A549 (cell line): ENCODE results near the gene WRAP53. TPM values are rescaled to one million over a fixed set of nuclear protein-coding genes. Genes with fewer than 3 reads are reported as not detected.

ENCODE experiments used
- ATAC-seq, 2 experiments: fragments of 200-7000 bp in 1 of 2; fragments of >200 bp in 1 of 2; cut with Nextera tagmentation in 1 of 2; cut with Tn5 transposase in 1 of 2; 3 replicates each; pipeline versions ENCODE4 v1.8.0 to v1.9.1; 2018 to 2020; ENCODE audit warnings: mild to moderate bottlenecking in 1 of 2, moderate library complexity in 1 of 2
- CTCF ChIA-PET: fragments of 300-600 bp; sonication (Branson Sonifier 250); formaldehyde crosslinking; extraction: SDS; loops from one replicate; lab custom pipeline; 2021; ENCODE audit warnings: antibody characterized with exemption, inconsistent platforms; lab: Yijun Ruan, JAX
- POLR2A ChIA-PET: fragments of 350-600 bp; formaldehyde crosslinking; extraction: SDS; loops from one replicate; lab custom pipeline; 2021; ENCODE audit warnings: antibody characterized with exemption, inconsistent platforms; lab: Yijun Ruan, JAX
- DNase-seq, 2 experiments: peaks; one replicate each; pipeline versions ENCODE4 v3.0.0 to v3.0.0-alpha.2; 2011 to 2016; ENCODE audit warnings: low read depth in 1 of 2, low spot score in 1 of 2
- FAIRE-seq: peaks from 2 replicates; lab custom pipeline; 2011; peaks lifted over from hg19 to GRCh38; lab: Jason Lieb, UNC
- H3K27ac ChIP-seq, 2 experiments: fragments of >200 bp; sonication (Bioruptor Twin); formaldehyde crosslinking; 3 replicates each; pipeline ENCODE4 v1.5.1; 2016 to 2017
- H3K4me1 ChIP-seq: fragments of >200 bp; sonication (Bioruptor Twin); formaldehyde crosslinking; 3 replicates; pipeline ENCODE4 v1.6.1; 2016
- H3K4me2 ChIP-seq: fragments of >200 bp; sonication (Bioruptor Twin); formaldehyde crosslinking; 3 replicates; pipeline ENCODE4 v1.6.1; 2016
- H3K4me3 ChIP-seq: fragments of >200 bp; sonication (Bioruptor Twin); formaldehyde crosslinking; 3 replicates; pipeline ENCODE4 v1.5.1; 2016
- H3K9me3 ChIP-seq: fragments of >200 bp; sonication (Bioruptor Twin); formaldehyde crosslinking; 3 replicates; pipeline ENCODE4 v1.6.1; 2016
- CBX2 ChIP-seq: fragments of 200-600 bp; sonication (generic); IDR thresholded peaks from 2 replicates; pipeline ENCODE4 v1.6.1; 2016; ENCODE audit warnings: low read depth, mild to moderate bottlenecking, borderline replicate concordance
- CBX8 ChIP-seq: fragments of 200-600 bp; sonication (generic); IDR thresholded peaks from 2 replicates; pipeline ENCODE4 v1.6.1; 2016
- CHD2 ChIP-seq: fragments of 150-350 bp; IDR thresholded peaks from 2 replicates; pipeline ENCODE4 v1.6.1; 2014; ENCODE audit warnings: low read length; ENCODE audit not compliant: partially characterized antibody
- EHF ChIP-seq: fragments of 250-450 bp; sonication (Bioruptor Pico); IDR thresholded peaks from 2 replicates; pipeline ENCODE4 v1.5.0; 2020; ENCODE audit warnings: mild to moderate bottlenecking
- EP300 ChIP-seq, 2 experiments: fragments of >200 bp; sonication (Bioruptor Twin); formaldehyde crosslinking; IDR thresholded peaks; 2 replicates in 1 of 2; 3 replicates in 1 of 2; pipeline ENCODE4 v1.6.1; 2016 to 2017
- FOSL2 ChIP-seq, 2 experiments: fragments of 450-650 bp in 1 of 2; fragments of >200 bp in 1 of 2; sonication (Bioruptor Twin) in 1 of 2; formaldehyde crosslinking; IDR thresholded peaks; 2 replicates each; pipeline versions ENCODE4 v1.5.0 to v1.6.1; 2016 to 2020; ENCODE audit warnings: mild to moderate bottlenecking in 1 of 2, moderate library complexity in 1 of 2
- FOXS1 ChIP-seq: fragments of 250-450 bp; sonication (Bioruptor Pico); IDR thresholded peaks from 2 replicates; pipeline ENCODE4 v1.5.0; 2020; ENCODE audit warnings: mild to moderate bottlenecking, moderate library complexity
- GATA3 ChIP-seq: IDR thresholded peaks from 2 replicates; pipeline ENCODE4 v1.6.1; 2012; ENCODE audit warnings: borderline replicate concordance
- HDAC2 ChIP-seq: fragments of 200-600 bp; sonication (generic); IDR thresholded peaks from 2 replicates; pipeline ENCODE4 v1.6.1; 2016
- HEYL ChIP-seq: fragments of 250-450 bp; sonication (Bioruptor Pico); IDR thresholded peaks from 2 replicates; pipeline ENCODE4 v1.8.0; 2021; ENCODE audit warnings: mild to moderate bottlenecking, moderate library complexity
- HOXB5 ChIP-seq: fragments of 250-450 bp; sonication (Bioruptor Pico); IDR thresholded peaks from 2 replicates; pipeline ENCODE4 v1.5.0; 2020; ENCODE audit warnings: mild to moderate bottlenecking, moderate library complexity
- KDM5A ChIP-seq: fragments of 200-600 bp; sonication (generic); IDR thresholded peaks from 2 replicates; pipeline ENCODE4 v1.6.1; 2016; ENCODE audit warnings: antibody characterized with exemption, mild to moderate bottlenecking
- MAFK ChIP-seq: fragments of 450-650 bp; IDR thresholded peaks from 2 replicates; pipeline ENCODE4 v1.6.1; 2014; ENCODE audit not compliant: partially characterized antibody
- NPAS2 ChIP-seq: fragments of 250-450 bp; sonication (Bioruptor Pico); IDR thresholded peaks from 2 replicates; pipeline ENCODE4 v1.8.0; 2022; ENCODE audit warnings: mild to moderate bottlenecking, moderate library complexity, borderline replicate concordance
- SMC3 ChIP-seq: fragments of >200 bp; sonication (Bioruptor Twin); formaldehyde crosslinking; IDR thresholded peaks from 3 replicates; pipeline ENCODE4 v1.6.1; 2018; ENCODE audit warnings: inconsistent platforms
- ZC3H11A ChIP-seq: fragments of 450-650 bp; IDR thresholded peaks from 2 replicates; pipeline ENCODE4 v1.6.1; 2014; ENCODE audit warnings: antibody characterized with exemption, mild to moderate bottlenecking
- ZSCAN20 ChIP-seq: fragments of 250-450 bp; sonication (Bioruptor Pico); IDR thresholded peaks from 2 replicates; pipeline ENCODE4 v1.8.0; 2022; ENCODE audit warnings: mild to moderate bottlenecking, moderate library complexity
- WGBS: methylation state at CpG from one replicate; pipeline ENCODE4 v1.1.6; 2017; ENCODE audit errors: missing lambda C conversion rate; 5-methylcytosine and 5-hydroxymethylcytosine counted together
- polyA plus RNA-seq, 4 experiments: library from polyadenylated mRNA; depleted of rRNA in 3 of 4; stranded (reverse); fragments of >200 nt; fragmentation: RNase III in 1 of 4; extraction: RNeasy Plus Mini Kit Qiagen cat#74134 plus additional on column Dnase treatment in 1 of 4; gene quantifications; 2 replicates in 3 of 4; 3 replicates in 1 of 4; pipeline ENCODE4 v1.2.3, GENCODE V29; 2011 to 2017
- TF ChIP-seq, protein P1 (sequence below): fragments of 250-450 bp; sonication (Bioruptor Pico); IDR thresholded peaks from 2 replicates; pipeline ENCODE4 v1.5.0; 2021; ENCODE audit warnings: mild to moderate bottlenecking, moderate library complexity, borderline replicate concordance
- TF ChIP-seq, protein P2 (sequence below): fragments of >200 bp; sonication (Bioruptor Twin); formaldehyde crosslinking; IDR thresholded peaks from 2 replicates; pipeline ENCODE4 v1.6.1; 2016
- TF ChIP-seq, protein P3 (sequence below): fragments of 150-350 bp; IDR thresholded peaks from 2 replicates; pipeline ENCODE4 v1.6.1; 2014; ENCODE audit warnings: low read depth, mild to moderate bottlenecking, low read length
- TF ChIP-seq, protein P4 (sequence below): IDR thresholded peaks from 2 replicates; pipeline ENCODE4 v1.6.1; 2012
- TF ChIP-seq, protein P5 (sequence below): fragments of 450-650 bp; IDR thresholded peaks from 2 replicates; pipeline ENCODE4 v1.6.1; 2014; ENCODE audit warnings: antibody characterized with exemption
- TF ChIP-seq, protein P6 (sequence below): fragments of >200 bp; sonication (Bioruptor Twin); formaldehyde crosslinking; IDR thresholded peaks from 3 replicates; pipeline ENCODE4 v1.5.1; 2016
- TF ChIP-seq, protein P7 (sequence below): fragments of 200-600 bp; sonication (generic); IDR thresholded peaks from 2 replicates; pipeline ENCODE4 v1.6.1; 2016; ENCODE audit warnings: antibody characterized with exemption, mild to moderate bottlenecking, moderate library complexity

Gene WRAP53
- polyA plus RNA-seq, 2 of the 4 experiments (the other 2 are of a cell fraction): 15.9 to 34.0 TPM

DNA sequence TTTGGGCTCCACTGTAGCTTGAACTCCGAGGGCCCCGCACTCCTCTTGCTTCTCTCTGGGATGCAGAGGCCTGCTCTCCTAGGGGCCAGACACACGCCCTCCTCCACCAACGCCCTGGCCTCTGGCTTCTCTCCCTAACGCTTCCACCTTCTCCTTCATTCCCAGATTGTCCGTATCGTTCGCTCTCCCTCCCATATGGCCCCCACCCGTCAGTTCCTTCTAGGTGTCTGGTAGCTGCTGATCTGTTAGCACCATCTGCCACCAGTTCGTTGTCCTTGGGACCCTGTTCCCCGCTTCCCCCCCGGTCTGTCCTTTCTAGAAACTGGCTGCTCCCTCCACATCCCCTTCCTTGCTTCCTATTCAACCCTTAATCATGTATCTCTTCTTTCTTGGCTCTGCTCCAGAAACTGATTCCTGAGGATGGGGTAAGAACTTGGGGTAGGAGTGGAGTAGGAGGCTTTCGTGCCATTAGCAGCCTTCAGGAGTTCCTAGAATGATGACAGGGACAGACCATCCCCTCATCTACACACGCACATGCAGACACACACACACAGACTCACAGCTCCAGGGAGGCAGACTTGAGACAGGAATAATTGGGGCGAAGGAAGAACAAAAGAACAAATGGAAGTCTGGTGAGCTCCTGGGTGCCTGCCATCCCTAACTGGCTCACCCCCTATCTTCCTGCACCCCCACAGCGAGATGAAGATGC lies 33.3 kb upstream of the WRAP53 start:
- FAIRE-seq (no peak), DNase-seq (no peak), ATAC-seq (no peak)
- WGBS: 70% methylated on average over 16 of the region's 16 CpGs
- Histone ChIP-seq H3K4me1 (peaks cover 16% of the 10 kb centered on the region; the same call in 1 of the 3 replicates), H3K4me3 (no peak overlapping the region), H3K9me3 (no peaks in the 10 kb centered on the region), H3K4me2 (no peak overlapping the region), H3K27ac (no peak overlapping the region)
- POLR2A ChIA-PET: no interaction called here
- CTCF ChIA-PET: interaction anchor here (0.6 to 7.0 kb wide), 13 partner anchors 8 to 299 kb away, joined by 3 to 66 read pairs (median 4); partner anchors contain the start of genes FXR2, SOX15, TP53 and WRAP53
- TF ChIP-seq, protein P1, sequence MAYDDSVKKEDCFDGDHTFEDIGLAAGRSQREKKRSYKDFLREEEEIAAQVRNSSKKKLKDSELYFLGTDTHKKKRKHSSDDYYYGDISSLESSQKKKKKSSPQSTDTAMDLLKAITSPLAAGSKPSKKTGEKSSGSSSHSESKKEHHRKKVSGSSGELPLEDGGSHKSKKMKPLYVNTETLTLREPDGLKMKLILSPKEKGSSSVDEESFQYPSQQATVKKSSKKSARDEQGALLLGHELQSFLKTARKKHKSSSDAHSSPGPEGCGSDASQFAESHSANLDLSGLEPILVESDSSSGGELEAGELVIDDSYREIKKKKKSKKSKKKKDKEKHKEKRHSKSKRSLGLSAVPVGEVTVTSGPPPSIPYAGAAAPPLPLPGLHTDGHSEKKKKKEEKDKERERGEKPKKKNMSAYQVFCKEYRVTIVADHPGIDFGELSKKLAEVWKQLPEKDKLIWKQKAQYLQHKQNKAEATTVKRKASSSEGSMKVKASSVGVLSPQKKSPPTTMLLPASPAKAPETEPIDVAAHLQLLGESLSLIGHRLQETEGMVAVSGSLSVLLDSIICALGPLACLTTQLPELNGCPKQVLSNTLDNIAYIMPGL (CRISPR knock-in tag): no peak
- TF ChIP-seq, protein P2, sequence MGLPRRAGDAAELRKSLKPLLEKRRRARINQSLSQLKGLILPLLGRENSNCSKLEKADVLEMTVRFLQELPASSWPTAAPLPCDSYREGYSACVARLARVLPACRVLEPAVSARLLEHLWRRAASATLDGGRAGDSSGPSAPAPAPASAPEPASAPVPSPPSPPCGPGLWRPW: no peak
- TF ChIP-seq CHD2 (no peak), HDAC2 (no peak), HEYL (CRISPR knock-in tag) (no peak), GATA3 (no peak), EP300 (IDR thresholded peaks at IDR 0.05) (no peak), ZC3H11A (no peak), EHF (CRISPR knock-in tag) (no peak), CBX8 (no peak), MAFK (no peak)
- TF ChIP-seq, protein P3, sequence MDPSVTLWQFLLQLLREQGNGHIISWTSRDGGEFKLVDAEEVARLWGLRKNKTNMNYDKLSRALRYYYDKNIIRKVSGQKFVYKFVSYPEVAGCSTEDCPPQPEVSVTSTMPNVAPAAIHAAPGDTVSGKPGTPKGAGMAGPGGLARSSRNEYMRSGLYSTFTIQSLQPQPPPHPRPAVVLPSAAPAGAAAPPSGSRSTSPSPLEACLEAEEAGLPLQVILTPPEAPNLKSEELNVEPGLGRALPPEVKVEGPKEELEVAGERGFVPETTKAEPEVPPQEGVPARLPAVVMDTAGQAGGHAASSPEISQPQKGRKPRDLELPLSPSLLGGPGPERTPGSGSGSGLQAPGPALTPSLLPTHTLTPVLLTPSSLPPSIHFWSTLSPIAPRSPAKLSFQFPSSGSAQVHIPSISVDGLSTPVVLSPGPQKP: no peak
- TF ChIP-seq, protein P4, sequence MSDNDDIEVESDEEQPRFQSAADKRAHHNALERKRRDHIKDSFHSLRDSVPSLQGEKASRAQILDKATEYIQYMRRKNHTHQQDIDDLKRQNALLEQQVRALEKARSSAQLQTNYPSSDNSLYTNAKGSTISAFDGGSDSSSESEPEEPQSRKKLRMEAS: no peak
- TF ChIP-seq, protein P5, sequence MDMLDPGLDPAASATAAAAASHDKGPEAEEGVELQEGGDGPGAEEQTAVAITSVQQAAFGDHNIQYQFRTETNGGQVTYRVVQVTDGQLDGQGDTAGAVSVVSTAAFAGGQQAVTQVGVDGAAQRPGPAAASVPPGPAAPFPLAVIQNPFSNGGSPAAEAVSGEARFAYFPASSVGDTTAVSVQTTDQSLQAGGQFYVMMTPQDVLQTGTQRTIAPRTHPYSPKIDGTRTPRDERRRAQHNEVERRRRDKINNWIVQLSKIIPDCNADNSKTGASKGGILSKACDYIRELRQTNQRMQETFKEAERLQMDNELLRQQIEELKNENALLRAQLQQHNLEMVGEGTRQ: no peak
- TF ChIP-seq, protein P6, sequence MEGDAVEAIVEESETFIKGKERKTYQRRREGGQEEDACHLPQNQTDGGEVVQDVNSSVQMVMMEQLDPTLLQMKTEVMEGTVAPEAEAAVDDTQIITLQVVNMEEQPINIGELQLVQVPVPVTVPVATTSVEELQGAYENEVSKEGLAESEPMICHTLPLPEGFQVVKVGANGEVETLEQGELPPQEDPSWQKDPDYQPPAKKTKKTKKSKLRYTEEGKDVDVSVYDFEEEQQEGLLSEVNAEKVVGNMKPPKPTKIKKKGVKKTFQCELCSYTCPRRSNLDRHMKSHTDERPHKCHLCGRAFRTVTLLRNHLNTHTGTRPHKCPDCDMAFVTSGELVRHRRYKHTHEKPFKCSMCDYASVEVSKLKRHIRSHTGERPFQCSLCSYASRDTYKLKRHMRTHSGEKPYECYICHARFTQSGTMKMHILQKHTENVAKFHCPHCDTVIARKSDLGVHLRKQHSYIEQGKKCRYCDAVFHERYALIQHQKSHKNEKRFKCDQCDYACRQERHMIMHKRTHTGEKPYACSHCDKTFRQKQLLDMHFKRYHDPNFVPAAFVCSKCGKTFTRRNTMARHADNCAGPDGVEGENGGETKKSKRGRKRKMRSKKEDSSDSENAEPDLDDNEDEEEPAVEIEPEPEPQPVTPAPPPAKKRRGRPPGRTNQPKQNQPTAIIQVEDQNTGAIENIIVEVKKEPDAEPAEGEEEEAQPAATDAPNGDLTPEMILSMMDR: no peak
- TF ChIP-seq, all 56 proteins: peak for 0

DNA sequence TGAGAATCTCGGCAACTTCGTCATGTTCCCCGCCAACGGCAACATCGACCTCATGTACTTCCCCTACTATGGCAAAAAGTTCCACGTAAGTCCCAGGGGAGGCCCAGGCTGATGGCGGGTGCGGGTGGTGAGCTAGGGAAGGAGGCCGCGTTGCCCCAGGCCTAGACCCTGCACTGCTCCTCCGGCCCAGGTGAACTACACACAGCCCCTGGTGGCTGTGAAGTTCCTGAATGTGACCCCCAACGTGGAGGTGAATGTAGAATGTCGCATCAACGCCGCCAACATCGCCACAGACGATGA lies 32.8 kb upstream of the WRAP53 start:
- ATAC-seq: no peak
- Histone ChIP-seq H3K27ac (no peak overlapping the region), H3K4me1 (peaks cover 11% of the 10 kb centered on the region; the same call in 1 of the 3 replicates), H3K9me3 (no peaks in the 10 kb centered on the region), H3K4me3 (no peak overlapping the region), H3K4me2 (no peak overlapping the region)
- no peak for FAIRE-seq
- ChIA-PET POLR2A (no interaction called here), CTCF (interaction anchor here (0.6 to 7.0 kb wide), 10 partner anchors 9 to 300 kb away, joined by 3 to 66 read pairs (median 4); partner anchors contain the start of genes FXR2, SOX15, TP53 and WRAP53)
- DNase-seq: no peak
- WGBS: 88% methylated on average over 17 of the region's 17 CpGs
- TF ChIP-seq, protein P7, sequence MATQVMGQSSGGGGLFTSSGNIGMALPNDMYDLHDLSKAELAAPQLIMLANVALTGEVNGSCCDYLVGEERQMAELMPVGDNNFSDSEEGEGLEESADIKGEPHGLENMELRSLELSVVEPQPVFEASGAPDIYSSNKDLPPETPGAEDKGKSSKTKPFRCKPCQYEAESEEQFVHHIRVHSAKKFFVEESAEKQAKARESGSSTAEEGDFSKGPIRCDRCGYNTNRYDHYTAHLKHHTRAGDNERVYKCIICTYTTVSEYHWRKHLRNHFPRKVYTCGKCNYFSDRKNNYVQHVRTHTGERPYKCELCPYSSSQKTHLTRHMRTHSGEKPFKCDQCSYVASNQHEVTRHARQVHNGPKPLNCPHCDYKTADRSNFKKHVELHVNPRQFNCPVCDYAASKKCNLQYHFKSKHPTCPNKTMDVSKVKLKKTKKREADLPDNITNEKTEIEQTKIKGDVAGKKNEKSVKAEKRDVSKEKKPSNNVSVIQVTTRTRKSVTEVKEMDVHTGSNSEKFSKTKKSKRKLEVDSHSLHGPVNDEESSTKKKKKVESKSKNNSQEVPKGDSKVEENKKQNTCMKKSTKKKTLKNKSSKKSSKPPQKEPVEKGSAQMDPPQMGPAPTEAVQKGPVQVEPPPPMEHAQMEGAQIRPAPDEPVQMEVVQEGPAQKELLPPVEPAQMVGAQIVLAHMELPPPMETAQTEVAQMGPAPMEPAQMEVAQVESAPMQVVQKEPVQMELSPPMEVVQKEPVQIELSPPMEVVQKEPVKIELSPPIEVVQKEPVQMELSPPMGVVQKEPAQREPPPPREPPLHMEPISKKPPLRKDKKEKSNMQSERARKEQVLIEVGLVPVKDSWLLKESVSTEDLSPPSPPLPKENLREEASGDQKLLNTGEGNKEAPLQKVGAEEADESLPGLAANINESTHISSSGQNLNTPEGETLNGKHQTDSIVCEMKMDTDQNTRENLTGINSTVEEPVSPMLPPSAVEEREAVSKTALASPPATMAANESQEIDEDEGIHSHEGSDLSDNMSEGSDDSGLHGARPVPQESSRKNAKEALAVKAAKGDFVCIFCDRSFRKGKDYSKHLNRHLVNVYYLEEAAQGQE: no peak
- TF ChIP-seq, protein P6: no peak
- TF ChIP-seq KDM5A (no peak), ZSCAN20 (CRISPR knock-in tag) (no peak), FOSL2 (IDR thresholded peaks at IDR 0.05) (no peak), FOSL2 (CRISPR knock-in tag; IDR thresholded peaks at IDR 0.05) (no peak), NPAS2 (CRISPR knock-in tag) (no peak), FOXS1 (CRISPR knock-in tag) (no peak), HOXB5 (CRISPR knock-in tag) (no peak), SMC3 (no peak), CBX2 (no peak)
